ENCODE results near the gene DDB1. TPM values are rescaled to one million over a fixed set of nuclear protein-coding genes. Genes with fewer than 3 reads are reported as not detected.
A peak's percentile ranks its signal among the peaks of the same experiment; 100 is the strongest.

DDB1 gene
- 100 to 1,000 TPM; 222 to 223 TPM for total RNA-seq

- intact Hi-C loops (cut with micrococcal nuclease): loop anchor here (1.0 to 10.0 kb wide), 3 partner anchors 59 to 418 kb away; partner anchors contain the start of genes SDHAF2, TMEM109 and TMEM216
- ChIA-PET CTCF (interaction anchor here (0.9 to 7.7 kb wide), 8 partner anchors 17 to 502 kb away, joined by 3 to 310 read pairs (median 7); partner anchors contain the start of genes CPSF7, CYB561A3, SDHAF2 and TMEM138), POLR2A (interaction anchor here (1.0 to 2.9 kb wide), 7 partner anchors 15 to 97 kb away, joined by 3 to 30 read pairs (median 4); partner anchors contain the start of genes CPSF7, CYB561A3, SDHAF2 and TMEM138)
- Mint-ChIP-seq H3K27ac (peak within 1 kb of the TSS; percentile 97), H3K27me3 (no peaks in the 10 kb centered on the region), H3K36me3 (peaks cover 28% of the 10 kb centered on the region), H3K4me1 (ENCODE audit: low read depth) (peaks cover 55% of the 10 kb centered on the region), H3K9me3 (no peaks in the 10 kb centered on the region), H3K4me3 (peak within 1 kb of the TSS; percentile 97)
- peak; percentile 99 for DNase-seq
These were observed at the start of gene DDB1, which contains the start of gene TKFC for GRCh38 chr11:61332797-61333549. DDB1 (minus strand) TSS chr11:61333105; CDS start chr11:61332968, 137 bp downstream. TKFC (plus strand) TSS chr11:61333228; CDS start chr11:61334729, 1,501 bp downstream.

GRCh38 chr11:61380884-61381283 is 48.0 kb upstream of the DDB1 start:
- no peak overlapping the region for H3K4me3 Mint-ChIP-seq
- DNase-seq: no peak
- H3K36me3 Mint-ChIP-seq: peaks cover 6% of the 10 kb centered on the region
- POLR2A ChIA-PET: interaction anchor here (0.9 kb wide), 1 partner anchor 12 kb away, joined by 3 read pairs; the partner anchor contains the start of gene TMEM216
- intact Hi-C loops (cut with micrococcal nuclease): no loop called here
- no peak overlapping the region for H3K27ac Mint-ChIP-seq
- peaks cover 4% of the 10 kb centered on the region for H3K4me1 Mint-ChIP-seq (ENCODE audit: low read depth)
- H3K9me3 Mint-ChIP-seq: no peaks in the 10 kb centered on the region
- CTCF ChIA-PET: interaction anchor here (9.6 kb wide), 1 partner anchor 44 kb away, joined by 310 read pairs; the partner anchor contains the start of genes DDB1 and TKFC
- no peaks in the 10 kb centered on the region for H3K27me3 Mint-ChIP-seq

- intact Hi-C loops (cut with micrococcal nuclease): no loop called here
These were observed 45.9 kb upstream of the DDB1 start for GRCh38 chr11:61378713-61379313.

GRCh38 chr11:61377461-61378160 is 44.7 kb upstream of the DDB1 start:
- DNase-seq: no peak
- CTCF ChIA-PET: interaction anchor here (9.6 kb wide), 1 partner anchor 41 kb away, joined by 310 read pairs; the partner anchor contains the start of genes DDB1 and TKFC
- no peaks in the 10 kb centered on the region for H3K27me3 Mint-ChIP-seq
- intact Hi-C loops (cut with micrococcal nuclease): no loop called here
- no peaks in the 10 kb centered on the region for H3K4me1 Mint-ChIP-seq (ENCODE audit: low read depth)
- H3K27ac Mint-ChIP-seq: no peak overlapping the region
- H3K4me3 Mint-ChIP-seq: no peak overlapping the region
- POLR2A ChIA-PET: no interaction called here
- H3K36me3 Mint-ChIP-seq: peaks cover 14% of the 10 kb centered on the region
- peaks cover 3% of the 10 kb centered on the region for H3K9me3 Mint-ChIP-seq

More at GRCh38 chr11:61378713-61379313, 45.9 kb upstream of the DDB1 start:
- Mint-ChIP-seq H3K36me3 (peaks cover 12% of the 10 kb centered on the region), H3K4me3 (no peak overlapping the region), H3K27ac (no peak overlapping the region), H3K4me1 (ENCODE audit: low read depth) (no peaks in the 10 kb centered on the region), H3K9me3 (peaks cover 3% of the 10 kb centered on the region), H3K27me3 (no peaks in the 10 kb centered on the region)
- DNase-seq: no peak
- ChIA-PET CTCF (interaction anchor here (0.9 to 9.6 kb wide), 2 partner anchors 42 to 55 kb away, joined by 3 to 310 read pairs; partner anchors contain the start of genes DDB1 and TKFC), POLR2A (no interaction called here)

- DNase-seq: no peak
- H3K36me3 Mint-ChIP-seq: peaks cover 19% of the 10 kb centered on the region
- no peak overlapping the region for H3K27ac Mint-ChIP-seq
- intact Hi-C loops (cut with micrococcal nuclease): no loop called here
- ChIA-PET CTCF (interaction anchor here (1.2 to 2.3 kb wide), 2 partner anchors 9 to 11 kb away, joined by 6 to 15 read pairs; no protein-coding TSS in a partner anchor), POLR2A (no interaction called here)
- H3K9me3 Mint-ChIP-seq: peaks cover 3% of the 10 kb centered on the region
- H3K4me3 Mint-ChIP-seq: no peak overlapping the region
- no peaks in the 10 kb centered on the region for H3K27me3 Mint-ChIP-seq
- no peaks in the 10 kb centered on the region for H3K4me1 Mint-ChIP-seq (ENCODE audit: low read depth)
These were observed 42.8 kb upstream of the DDB1 start for GRCh38 chr11:61375761-61376108.

- Mint-ChIP-seq H3K27ac (no peak overlapping the region), H3K36me3 (peaks cover 39% of the 10 kb centered on the region), H3K27me3 (no peaks in the 10 kb centered on the region), H3K4me3 (no peak overlapping the region), H3K4me1 (ENCODE audit: low read depth) (peaks cover 8% of the 10 kb centered on the region), H3K9me3 (peaks cover 3% of the 10 kb centered on the region)
- intact Hi-C loops (cut with micrococcal nuclease): no loop called here
- POLR2A ChIA-PET: no interaction called here
- CTCF ChIA-PET: interaction anchor here (4.9 kb wide), 1 partner anchor 37 kb away, joined by 28 read pairs; no protein-coding TSS in a partner anchor
- DNase-seq: no peak
These were observed 39.9 kb upstream of the DDB1 start for GRCh38 chr11:61372659-61373420.

GRCh38 chr11:61370349-61371005 is 37.6 kb upstream of the DDB1 start:
- ChIA-PET POLR2A (no interaction called here), CTCF (interaction anchor here (3.4 to 4.9 kb wide), 2 partner anchors 16 to 34 kb away, joined by 22 to 28 read pairs; no protein-coding TSS in a partner anchor)
- peaks cover 8% of the 10 kb centered on the region for H3K4me1 Mint-ChIP-seq (ENCODE audit: low read depth)
- intact Hi-C loops (cut with micrococcal nuclease): no loop called here
- H3K36me3 Mint-ChIP-seq: peaks cover 41% of the 10 kb centered on the region
- H3K4me3 Mint-ChIP-seq: no peak overlapping the region
- no peak for DNase-seq
- no peaks in the 10 kb centered on the region for H3K27me3 Mint-ChIP-seq
- H3K27ac Mint-ChIP-seq: peak overlapping the region; percentile 60
- H3K9me3 Mint-ChIP-seq: peaks cover 3% of the 10 kb centered on the region

GRCh38 chr11:61369372-61370348 is 36.8 kb upstream of the DDB1 start:
- peak overlapping the region; percentile 60 for H3K27ac Mint-ChIP-seq
- intact Hi-C loops (cut with micrococcal nuclease): no loop called here
- ChIA-PET CTCF (interaction anchor here (3.4 to 4.9 kb wide), 2 partner anchors 16 to 33 kb away, joined by 22 to 28 read pairs; no protein-coding TSS in a partner anchor), POLR2A (no interaction called here)
- no peaks in the 10 kb centered on the region for H3K27me3 Mint-ChIP-seq
- H3K4me1 Mint-ChIP-seq (ENCODE audit: low read depth): peaks cover 8% of the 10 kb centered on the region
- DNase-seq: no peak
- H3K36me3 Mint-ChIP-seq: peaks cover 38% of the 10 kb centered on the region
- H3K4me3 Mint-ChIP-seq: no peak overlapping the region
- H3K9me3 Mint-ChIP-seq: no peaks in the 10 kb centered on the region

GRCh38 chr11:61368646-61369045 is 35.7 kb upstream of the DDB1 start:
- intact Hi-C loops (cut with micrococcal nuclease): no loop called here
- Mint-ChIP-seq H3K36me3 (peaks cover 38% of the 10 kb centered on the region), H3K27ac (no peak overlapping the region), H3K4me3 (no peak overlapping the region), H3K4me1 (ENCODE audit: low read depth) (peaks cover 11% of the 10 kb centered on the region), H3K27me3 (no peaks in the 10 kb centered on the region), H3K9me3 (no peaks in the 10 kb centered on the region)
- POLR2A ChIA-PET: no interaction called here
- CTCF ChIA-PET: interaction anchor here (3.4 to 4.9 kb wide), 2 partner anchors 17 to 32 kb away, joined by 22 to 28 read pairs; no protein-coding TSS in a partner anchor
- no peak for DNase-seq

- no peak overlapping the region for H3K4me3 Mint-ChIP-seq
- CTCF ChIA-PET: interaction anchor here (1.8 kb wide), 2 partner anchors 16 to 68 kb away, joined by 5 read pairs; no protein-coding TSS in a partner anchor
- intact Hi-C loops (cut with micrococcal nuclease): no loop called here
- no peak for DNase-seq
- POLR2A ChIA-PET: interaction anchor here (1.3 kb wide), 1 partner anchor 18 kb away, joined by 4 read pairs; no protein-coding TSS in a partner anchor
- no peaks in the 10 kb centered on the region for H3K9me3 Mint-ChIP-seq
- peaks cover 22% of the 10 kb centered on the region for H3K4me1 Mint-ChIP-seq (ENCODE audit: low read depth)
- H3K36me3 Mint-ChIP-seq: peaks cover 37% of the 10 kb centered on the region
- no peak overlapping the region for H3K27ac Mint-ChIP-seq
- no peaks in the 10 kb centered on the region for H3K27me3 Mint-ChIP-seq
These were observed 34.5 kb upstream of the DDB1 start for GRCh38 chr11:61367406-61367805.

Measured in activated CD4-positive, alpha-beta memory T cell treated with anti-CD3 and anti-CD28 coated beads for 36 hours (primary cell).